ENCODE data around the gene CAMTA1.

- TF ChIP-seq PKNOX1 (IDR thresholded peaks at IDR 0.05) (no peak), HDGF (IDR thresholded peaks at IDR 0.05; ENCODE audit: borderline replicate concordance) (no peak), ARNT (IDR thresholded peaks at IDR 0.05) (no peak), SP1 (IDR thresholded peaks at IDR 0.05) (no peak)
Measured at GRCh38 chr1:6771441-6771769, 13.8 kb upstream of the CAMTA1 start.
